ENCODE measurements around the gene ANKRD44.
A peak's percentile ranks its signal among the peaks of the same experiment; 100 is the strongest.

The ANKRD44 gene

GRCh38 chr2:197137826-197138477 lies 172.6 kb downstream of the ANKRD44 start:
- peak; percentile 26 for DNase-seq

GRCh38 chr2:197137231-197137630 lies 173.3 kb downstream of the ANKRD44 start:
- no peak for DNase-seq

GRCh38 chr2:197136452-197136851 lies 174.1 kb downstream of the ANKRD44 start:
- DNase-seq, result no peak

GRCh38 chr2:197135806-197136205 lies 174.8 kb downstream of the ANKRD44 start:
- DNase-seq, result no peak

- DNase-seq, result no peak
Observed at GRCh38 chr2:197134206-197134605, 176.4 kb downstream of the ANKRD44 start.

- DNase-seq, result no peak
Observed at GRCh38 chr2:197131558-197131855, 179.1 kb downstream of the ANKRD44 start.

- peak; percentile 47 for DNase-seq
Observed at GRCh38 chr2:197130318-197130717, 180.3 kb downstream of the ANKRD44 start.

GRCh38 chr2:197128897-197129296 lies 181.7 kb downstream of the ANKRD44 start:
- DNase-seq, result no peak

- peak; percentile 30 for DNase-seq
Observed at GRCh38 chr2:197128126-197128525, 182.5 kb downstream of the ANKRD44 start.

- no peak for DNase-seq
Observed at GRCh38 chr2:197126630-197127352, 183.8 kb downstream of the ANKRD44 start.

- no peak for DNase-seq
Observed at GRCh38 chr2:197124639-197125390, 185.8 kb downstream of the ANKRD44 start.

- no peak for DNase-seq
Observed at GRCh38 chr2:197122821-197123220, 187.8 kb downstream of the ANKRD44 start.

GRCh38 chr2:197121756-197122385 lies 188.7 kb downstream of the ANKRD44 start:
- no peak for DNase-seq

GRCh38 chr2:197121255-197121654 lies 189.3 kb downstream of the ANKRD44 start:
- peak; percentile 32 for DNase-seq

GRCh38 chr2:197116306-197116879 lies 194.2 kb downstream of the ANKRD44 start:
- no peak for DNase-seq

GRCh38 chr2:197115325-197115724 lies 195.3 kb downstream of the ANKRD44 start:
- no peak for DNase-seq

GRCh38 chr2:197113275-197113711 lies 197.3 kb downstream of the ANKRD44 start:
- DNase-seq, result peak; percentile 49

- DNase-seq, result no peak
Observed at GRCh38 chr2:197109326-197109725, 201.3 kb downstream of the ANKRD44 start.

GRCh38 chr2:197108758-197109157 lies 201.8 kb downstream of the ANKRD44 start:
- no peak for DNase-seq

GRCh38 chr2:197107291-197108269 lies 203.0 kb downstream of the ANKRD44 start:
- DNase-seq, result no peak

- no peak for DNase-seq
Observed at GRCh38 chr2:197103363-197103762, 207.2 kb downstream of the ANKRD44 start.

- no peak for DNase-seq
Observed at GRCh38 chr2:197102231-197102630, 208.3 kb downstream of the ANKRD44 start.
